Measurements from ENCODE around the gene PKD2. TPM values are rescaled to one million over a fixed set of nuclear protein-coding genes. Genes with fewer than 3 reads are reported as not detected.

The PKD2 gene
- total RNA-seq, 1 donor from 2014 or later, result 40.4 TPM

DNA sequence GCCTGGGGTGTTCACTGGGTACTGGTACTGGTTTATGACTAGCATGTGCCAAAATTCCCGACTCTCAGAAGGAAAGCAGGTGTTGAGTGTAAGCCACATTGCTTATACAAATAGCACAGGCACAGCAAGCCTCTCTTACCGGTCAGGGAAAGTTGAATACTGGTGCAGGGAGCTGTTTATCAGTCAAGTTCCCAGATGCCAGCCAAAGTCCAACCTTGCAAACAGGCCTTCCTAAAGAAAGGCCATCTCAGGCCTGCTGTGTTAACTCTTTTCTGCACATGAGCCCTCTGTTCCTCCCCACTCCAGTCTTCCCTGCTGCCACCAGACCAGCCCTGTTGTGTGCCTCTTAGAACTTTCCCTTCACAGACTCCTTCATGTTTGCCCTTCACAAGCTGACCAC lies 34.2 kb downstream of the PKD2 start:
- Mint-ChIP-seq H3K36me3 (peaks cover 27% of the 10 kb centered on the region), H3K4me3 (no peak overlapping the region), H3K27ac (no peak overlapping the region), H3K4me1 (no peaks in the 10 kb centered on the region), H3K9me3 (no peaks in the 10 kb centered on the region), H3K27me3 (ENCODE audit: insufficient read depth, low read depth) (no peaks in the 10 kb centered on the region)
- H3K27me3 ChIP-seq, result no peaks in the 10 kb centered on the region
- H3K4me3 ChIP-seq, result no peak overlapping the region
- no peaks in the 10 kb centered on the region for H3K9me3 ChIP-seq (ENCODE audit: low read depth)
- TF ChIP-seq EZH2 (IDR thresholded peaks at IDR 0.05), result no peak
- no peak overlapping the region for H3K27ac ChIP-seq
- no peaks in the 10 kb centered on the region for H4K20me1 ChIP-seq (ENCODE audit: low read depth)
- H3K4me1 ChIP-seq, result no peaks in the 10 kb centered on the region
- no peak overlapping the region for H3K9ac ChIP-seq
- H3F3A ChIP-seq (ENCODE audit: low read depth), result no peaks in the 10 kb centered on the region
- no peak overlapping the region for H2AFZ ChIP-seq (replicated peaks)
- H3K4me2 ChIP-seq, result no peak overlapping the region
- no peak for DNase-seq (ENCODE audit: low spot score)
- peaks cover 11% of the 10 kb centered on the region for H3K36me3 ChIP-seq
- H3K79me2 ChIP-seq (ENCODE audit: low read depth), result no peaks in the 10 kb centered on the region

DNA sequence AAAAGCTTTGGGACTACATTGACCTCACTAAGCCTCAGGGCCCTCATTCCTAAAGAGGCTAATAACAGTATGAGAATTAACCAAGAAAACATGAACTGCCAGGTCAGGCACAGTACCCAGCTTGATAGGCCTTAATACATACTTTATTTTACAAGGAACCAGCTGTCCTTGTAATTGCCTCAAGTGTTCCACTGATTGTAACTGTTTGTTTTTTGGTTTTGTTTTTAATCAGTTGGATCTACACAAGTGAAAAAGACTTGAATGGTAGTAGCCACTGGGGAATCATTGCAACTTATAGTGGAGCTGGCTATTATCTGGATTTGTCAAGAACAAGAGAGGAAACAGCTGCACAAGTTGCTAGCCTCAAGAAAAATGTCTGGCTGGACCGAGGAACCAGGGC lies 35.6 kb downstream of the PKD2 start:
- TF ChIP-seq, protein P1, sequence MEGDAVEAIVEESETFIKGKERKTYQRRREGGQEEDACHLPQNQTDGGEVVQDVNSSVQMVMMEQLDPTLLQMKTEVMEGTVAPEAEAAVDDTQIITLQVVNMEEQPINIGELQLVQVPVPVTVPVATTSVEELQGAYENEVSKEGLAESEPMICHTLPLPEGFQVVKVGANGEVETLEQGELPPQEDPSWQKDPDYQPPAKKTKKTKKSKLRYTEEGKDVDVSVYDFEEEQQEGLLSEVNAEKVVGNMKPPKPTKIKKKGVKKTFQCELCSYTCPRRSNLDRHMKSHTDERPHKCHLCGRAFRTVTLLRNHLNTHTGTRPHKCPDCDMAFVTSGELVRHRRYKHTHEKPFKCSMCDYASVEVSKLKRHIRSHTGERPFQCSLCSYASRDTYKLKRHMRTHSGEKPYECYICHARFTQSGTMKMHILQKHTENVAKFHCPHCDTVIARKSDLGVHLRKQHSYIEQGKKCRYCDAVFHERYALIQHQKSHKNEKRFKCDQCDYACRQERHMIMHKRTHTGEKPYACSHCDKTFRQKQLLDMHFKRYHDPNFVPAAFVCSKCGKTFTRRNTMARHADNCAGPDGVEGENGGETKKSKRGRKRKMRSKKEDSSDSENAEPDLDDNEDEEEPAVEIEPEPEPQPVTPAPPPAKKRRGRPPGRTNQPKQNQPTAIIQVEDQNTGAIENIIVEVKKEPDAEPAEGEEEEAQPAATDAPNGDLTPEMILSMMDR (IDR thresholded peaks at IDR 0.05), result no peak
- TF ChIP-seq EZH2phosphoT487 (IDR thresholded peaks at IDR 0.05) (no peak), EZH2 (IDR thresholded peaks at IDR 0.05) (no peak)
- no peak for DNase-seq (ENCODE audit: low spot score)
- Mint-ChIP-seq H3K27me3 (ENCODE audit: insufficient read depth, low read depth) (no peaks in the 10 kb centered on the region), H3K4me1 (no peaks in the 10 kb centered on the region), H3K4me3 (no peak overlapping the region), H3K9me3 (no peaks in the 10 kb centered on the region), H3K36me3 (peaks cover 23% of the 10 kb centered on the region), H3K27ac (no peak overlapping the region)
- no peak overlapping the region for H3K4me2 ChIP-seq
- no peak overlapping the region for H3K27ac ChIP-seq
- no peak overlapping the region for H3K4me3 ChIP-seq
- H3K9me3 ChIP-seq (ENCODE audit: low read depth), result no peaks in the 10 kb centered on the region
- no peaks in the 10 kb centered on the region for H3K27me3 ChIP-seq
- no peak overlapping the region for H2AFZ ChIP-seq (replicated peaks)
- H3F3A ChIP-seq (ENCODE audit: low read depth), result no peaks in the 10 kb centered on the region
- no peaks in the 10 kb centered on the region for H3K79me2 ChIP-seq (ENCODE audit: low read depth)
- H3K9ac ChIP-seq, result no peak overlapping the region
- H3K36me3 ChIP-seq, result peaks cover 18% of the 10 kb centered on the region
- H4K20me1 ChIP-seq (ENCODE audit: low read depth), result no peaks in the 10 kb centered on the region
- no peaks in the 10 kb centered on the region for H3K4me1 ChIP-seq

DNA sequence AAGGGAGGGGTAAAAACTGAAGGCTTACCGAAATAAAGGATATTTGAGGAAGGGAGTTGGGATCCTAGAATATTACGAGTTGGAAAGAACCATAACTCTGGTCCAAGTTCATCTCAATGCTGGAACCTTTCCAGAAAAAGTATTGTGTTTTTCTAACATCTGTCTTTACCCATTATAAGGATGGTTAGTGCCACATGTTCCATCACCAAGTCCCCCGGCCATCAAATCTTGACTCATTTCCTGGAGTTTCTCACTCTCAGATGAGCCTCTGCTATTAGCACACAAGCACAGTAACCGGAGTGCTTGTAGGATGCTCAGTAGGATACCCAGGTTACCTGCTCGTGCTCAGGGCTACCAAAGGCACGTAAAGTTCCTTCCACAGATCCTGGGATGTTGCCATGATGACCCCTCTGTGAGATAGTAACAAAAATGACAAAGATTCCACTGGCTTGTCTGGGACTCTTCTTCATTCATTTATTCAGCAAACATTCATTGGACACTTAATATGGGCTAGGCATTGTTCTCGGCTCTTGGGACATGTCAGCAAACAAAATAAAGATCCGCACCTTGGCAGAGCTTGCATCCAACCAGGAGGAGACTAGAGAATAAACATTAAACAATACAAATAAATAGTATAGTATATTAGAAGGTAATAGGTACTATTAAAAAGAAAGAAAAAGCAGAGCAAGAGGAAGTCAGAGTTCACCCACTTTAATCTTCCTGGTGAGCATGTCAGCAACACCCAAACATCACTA lies 36.3 kb downstream of the PKD2 start:
- no peak for DNase-seq (ENCODE audit: low spot score)
- Mint-ChIP-seq H3K36me3 (peaks cover 24% of the 10 kb centered on the region), H3K27me3 (ENCODE audit: insufficient read depth, low read depth) (no peaks in the 10 kb centered on the region), H3K27ac (no peak overlapping the region), H3K9me3 (no peaks in the 10 kb centered on the region), H3K4me3 (no peak overlapping the region), H3K4me1 (no peaks in the 10 kb centered on the region)
- Histone ChIP-seq H3K9me3 (ENCODE audit: low read depth) (no peaks in the 10 kb centered on the region), H2AFZ (replicated peaks) (no peak overlapping the region), H4K20me1 (ENCODE audit: low read depth) (no peaks in the 10 kb centered on the region), H3K27me3 (no peaks in the 10 kb centered on the region), H3K4me1 (no peaks in the 10 kb centered on the region), H3F3A (ENCODE audit: low read depth) (no peaks in the 10 kb centered on the region), H3K27ac (no peak overlapping the region), H3K36me3 (peaks cover 22% of the 10 kb centered on the region), H3K9ac (no peak overlapping the region), H3K79me2 (ENCODE audit: low read depth) (no peaks in the 10 kb centered on the region), H3K4me2 (no peak overlapping the region), H3K4me3 (no peak overlapping the region)
- no peak for TF ChIP-seq EZH2phosphoT487 (IDR thresholded peaks at IDR 0.05)
- TF ChIP-seq, protein P1 (IDR thresholded peaks at IDR 0.05), result no peak
- no peak for TF ChIP-seq EZH2 (IDR thresholded peaks at IDR 0.05)

DNA sequence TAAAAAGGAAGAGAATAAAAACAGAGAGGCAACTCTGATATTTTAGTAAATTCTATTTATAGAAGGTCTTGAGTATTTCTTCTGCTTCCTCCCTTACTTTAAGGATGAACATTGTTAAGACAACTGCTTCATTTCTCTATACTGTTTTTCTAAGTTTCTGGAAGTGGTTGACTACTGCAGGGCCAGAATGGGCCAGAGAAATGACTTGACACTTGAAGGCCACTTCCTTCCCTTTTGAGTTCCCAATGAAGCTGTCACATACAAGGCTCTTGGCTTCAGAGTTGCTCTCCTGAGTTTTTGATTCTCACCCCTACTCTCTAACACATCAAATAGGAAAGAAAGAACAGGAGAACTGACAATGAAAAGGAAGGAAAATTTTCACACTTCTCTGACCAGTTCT lies 37.6 kb downstream of the PKD2 start:
- H3K79me2 ChIP-seq (ENCODE audit: low read depth), result no peaks in the 10 kb centered on the region
- H3K9ac ChIP-seq, result no peak overlapping the region
- Mint-ChIP-seq H3K27me3 (ENCODE audit: insufficient read depth, low read depth) (no peaks in the 10 kb centered on the region), H3K4me1 (no peaks in the 10 kb centered on the region), H3K27ac (no peak overlapping the region), H3K4me3 (no peak overlapping the region), H3K9me3 (no peaks in the 10 kb centered on the region), H3K36me3 (peaks cover 19% of the 10 kb centered on the region)
- no peaks in the 10 kb centered on the region for H3K4me1 ChIP-seq
- no peak for DNase-seq (ENCODE audit: low spot score)
- H3F3A ChIP-seq (ENCODE audit: low read depth), result no peaks in the 10 kb centered on the region
- H3K4me2 ChIP-seq, result no peak overlapping the region
- no peaks in the 10 kb centered on the region for H4K20me1 ChIP-seq (ENCODE audit: low read depth)
- TF ChIP-seq, protein P1 (IDR thresholded peaks at IDR 0.05), result no peak
- no peak for TF ChIP-seq EZH2 (IDR thresholded peaks at IDR 0.05)
- no peak for TF ChIP-seq EZH2phosphoT487 (IDR thresholded peaks at IDR 0.05)
- no peaks in the 10 kb centered on the region for H3K9me3 ChIP-seq (ENCODE audit: low read depth)
- no peaks in the 10 kb centered on the region for H3K27me3 ChIP-seq
- no peak overlapping the region for H3K4me3 ChIP-seq
- no peak overlapping the region for H3K27ac ChIP-seq
- no peak overlapping the region for H2AFZ ChIP-seq (replicated peaks)
- H3K36me3 ChIP-seq, result peaks cover 21% of the 10 kb centered on the region

All from neural progenitor cell (in vitro differentiated cells).